ENCODE results near the gene KCNAB2.

The KCNAB2 gene

GRCh38 chr1:6094801-6095505, 49.3 kb downstream of the KCNAB2 start:
- no peak for DNase-seq (ENCODE audit: insufficient read length, low spot score)
- FAIRE-seq = no peak

GRCh38 chr1:6095511-6096242, 50.0 kb downstream of the KCNAB2 start:
- no peak for FAIRE-seq
- DNase-seq (ENCODE audit: insufficient read length, low spot score) = no peak

GRCh38 chr1:6096243-6097116, 50.8 kb downstream of the KCNAB2 start:
- no peak for DNase-seq (ENCODE audit: insufficient read length, low spot score)
- no peak for FAIRE-seq

GRCh38 chr1:6097117-6097595, 51.5 kb downstream of the KCNAB2 start:
- FAIRE-seq (no peak), DNase-seq (ENCODE audit: insufficient read length, low spot score) (no peak)

GRCh38 chr1:6097824-6098223, 52.1 kb downstream of the KCNAB2 start:
- FAIRE-seq (no peak), DNase-seq (ENCODE audit: insufficient read length, low spot score) (no peak)

GRCh38 chr1:6098303-6099215, 52.9 kb downstream of the KCNAB2 start:
- no peak for FAIRE-seq
- no peak for DNase-seq (ENCODE audit: insufficient read length, low spot score)

- FAIRE-seq (no peak), DNase-seq (ENCODE audit: insufficient read length, low spot score) (no peak)
These were observed 53.6 kb downstream of the KCNAB2 start for GRCh38 chr1:6099297-6099696.

- no peak for FAIRE-seq
- DNase-seq (ENCODE audit: insufficient read length, low spot score) = no peak
These were observed 54.4 kb downstream of the KCNAB2 start for GRCh38 chr1:6099787-6100765.

- FAIRE-seq = no peak
These were observed 55.4 kb downstream of the KCNAB2 start for GRCh38 chr1:6100861-6101783.

GRCh38 chr1:6101826-6102531, 56.3 kb downstream of the KCNAB2 start:
- DNase-seq (ENCODE audit: insufficient read length, low spot score) (no peak), FAIRE-seq (no peak)

More at GRCh38 chr1:6100861-6101783, 55.4 kb downstream of the KCNAB2 start:
- DNase-seq (ENCODE audit: insufficient read length, low spot score) = no peak

GRCh38 chr1:6102532-6102845, 56.8 kb downstream of the KCNAB2 start:
- no peak for FAIRE-seq

GRCh38 chr1:6103111-6103853, 57.6 kb downstream of the KCNAB2 start:
- DNase-seq (ENCODE audit: insufficient read length, low spot score) (no peak), FAIRE-seq (no peak)

More at GRCh38 chr1:6102532-6102845, 56.8 kb downstream of the KCNAB2 start:
- DNase-seq (ENCODE audit: insufficient read length, low spot score) = no peak

GRCh38 chr1:6103854-6104530, 58.3 kb downstream of the KCNAB2 start:
- FAIRE-seq = no peak
- no peak for DNase-seq (ENCODE audit: insufficient read length, low spot score)

GRCh38 chr1:6104631-6105030, 58.9 kb downstream of the KCNAB2 start:
- DNase-seq (ENCODE audit: insufficient read length, low spot score) = no peak
- FAIRE-seq = no peak

- FAIRE-seq (no peak), DNase-seq (ENCODE audit: insufficient read length, low spot score) (no peak)
These were observed 59.6 kb downstream of the KCNAB2 start for GRCh38 chr1:6105218-6105679.

- DNase-seq (ENCODE audit: insufficient read length, low spot score) (no peak), FAIRE-seq (no peak)
These were observed 60.1 kb downstream of the KCNAB2 start for GRCh38 chr1:6105763-6106162.
